Right hindlimb (tissue), 1 donor: ENCODE results near the gene ZBTB45.
A peak's percentile ranks its signal among the peaks of the same experiment; 100 is the strongest.

Experiments used
- DNase-seq: peaks from one replicate; pipeline ENCODE4 v3.0.0-alpha.2; 2018

ZBTB45 gene

DNA sequence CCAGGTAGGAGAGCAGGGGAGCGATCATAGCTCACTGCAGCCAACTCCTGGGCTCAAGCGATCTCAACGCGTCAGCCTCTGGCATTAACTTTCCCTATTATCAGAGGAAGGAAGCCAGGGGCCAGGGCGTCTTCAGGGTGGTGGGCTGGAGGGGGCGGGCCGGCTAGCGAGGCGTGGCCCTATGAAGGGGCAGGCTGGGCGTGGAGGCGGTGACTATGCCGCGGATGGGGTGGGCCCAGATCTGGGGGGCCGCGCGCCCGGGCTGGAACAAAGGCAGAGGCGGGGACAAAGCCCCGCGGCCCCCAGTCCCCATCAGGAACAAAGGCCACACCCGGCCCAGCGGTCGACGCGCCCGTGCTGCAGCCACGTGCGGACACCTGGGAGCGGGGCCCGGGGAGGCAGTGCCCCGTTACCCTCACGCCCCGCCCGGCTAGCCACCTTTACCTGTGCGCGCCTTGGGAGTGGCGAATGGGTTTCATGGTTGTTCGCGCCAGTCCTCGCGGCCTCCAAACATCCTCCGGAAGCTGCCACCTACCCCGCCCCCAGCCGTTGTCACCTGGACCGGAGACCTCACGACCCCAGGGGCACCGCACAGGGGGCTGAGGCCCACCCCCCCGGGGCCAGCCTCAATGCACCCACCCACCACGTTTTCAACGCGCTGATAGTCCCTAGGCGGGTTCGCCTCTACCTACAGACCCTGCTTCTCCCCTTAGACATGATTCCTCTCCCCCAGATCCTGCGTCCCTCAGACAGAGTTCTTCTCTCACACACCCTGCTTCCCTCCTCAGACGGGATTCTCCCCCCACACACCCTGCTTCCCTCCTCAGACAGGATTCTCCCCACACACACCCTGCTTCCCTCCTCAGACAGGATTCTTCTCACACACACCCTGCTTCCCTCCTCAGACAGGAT, 18.9 kb upstream of the ZBTB45 start:
- DNase-seq, result peak; percentile 77

DNA sequence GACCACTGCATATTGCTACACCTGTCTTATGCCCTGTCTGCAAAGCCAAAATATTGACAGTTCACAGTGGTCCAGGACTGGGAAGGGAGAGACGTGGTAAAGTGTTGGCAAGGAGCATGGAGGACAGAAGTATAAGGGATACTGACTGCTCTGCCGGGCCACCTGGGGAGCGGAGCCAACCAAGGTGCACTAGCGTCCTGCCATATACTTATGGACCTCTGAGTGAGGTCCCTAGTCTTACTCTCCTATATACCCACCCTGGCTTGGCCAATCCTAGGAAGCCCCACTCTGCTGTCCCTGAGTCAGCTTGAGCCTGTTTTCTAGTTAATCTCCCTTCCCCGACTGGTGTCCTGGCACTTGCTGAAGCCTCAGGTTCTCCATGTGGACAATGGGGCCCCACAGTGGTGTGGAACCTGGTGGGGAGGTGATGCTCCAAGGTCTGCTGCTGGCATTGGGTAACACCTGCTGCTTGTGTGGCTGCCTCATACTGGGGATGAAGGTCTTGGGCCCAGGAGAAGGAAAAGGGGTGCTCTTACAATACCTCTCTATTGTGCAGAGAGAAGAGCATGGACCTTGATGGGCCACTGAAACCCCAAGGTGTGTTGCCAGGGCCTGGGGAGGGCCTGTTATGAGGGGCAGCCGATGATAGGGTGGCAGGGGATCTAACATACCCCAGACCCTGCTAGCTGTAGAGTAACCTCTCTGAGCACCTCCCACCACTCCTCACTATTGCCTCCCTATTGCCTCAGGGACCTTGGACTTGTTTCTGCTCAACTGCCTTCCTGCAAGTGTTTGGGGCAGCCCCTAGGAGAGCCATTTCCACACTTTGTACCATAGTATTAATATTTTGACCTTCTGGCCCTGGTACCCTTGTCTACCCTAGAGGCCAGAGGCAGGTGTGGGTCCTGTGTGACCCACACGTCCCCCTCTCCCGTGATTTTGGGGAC, 17.5 kb upstream of the ZBTB45 start:
- no peak for DNase-seq

DNA sequence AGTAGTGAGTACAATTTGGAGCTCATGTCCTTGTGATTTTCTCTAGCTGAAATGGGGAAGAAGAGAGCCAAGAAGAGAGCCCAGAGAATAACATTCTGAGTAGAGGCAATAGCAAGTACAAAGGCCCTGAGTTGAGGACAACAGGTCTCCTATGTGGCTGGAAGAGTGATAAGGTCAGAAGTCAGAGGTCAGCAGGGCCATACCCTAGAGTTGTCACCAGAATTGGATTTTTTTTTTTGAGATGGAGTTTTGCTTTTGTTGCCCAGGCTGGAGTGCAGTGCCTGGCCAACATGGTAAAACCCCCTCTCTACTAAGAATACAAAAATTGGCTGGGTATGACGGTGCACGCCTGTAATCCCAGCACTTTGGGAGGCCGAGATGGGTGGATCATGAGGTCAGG, 16.2 kb upstream of the ZBTB45 start:
- no peak for DNase-seq

DNA sequence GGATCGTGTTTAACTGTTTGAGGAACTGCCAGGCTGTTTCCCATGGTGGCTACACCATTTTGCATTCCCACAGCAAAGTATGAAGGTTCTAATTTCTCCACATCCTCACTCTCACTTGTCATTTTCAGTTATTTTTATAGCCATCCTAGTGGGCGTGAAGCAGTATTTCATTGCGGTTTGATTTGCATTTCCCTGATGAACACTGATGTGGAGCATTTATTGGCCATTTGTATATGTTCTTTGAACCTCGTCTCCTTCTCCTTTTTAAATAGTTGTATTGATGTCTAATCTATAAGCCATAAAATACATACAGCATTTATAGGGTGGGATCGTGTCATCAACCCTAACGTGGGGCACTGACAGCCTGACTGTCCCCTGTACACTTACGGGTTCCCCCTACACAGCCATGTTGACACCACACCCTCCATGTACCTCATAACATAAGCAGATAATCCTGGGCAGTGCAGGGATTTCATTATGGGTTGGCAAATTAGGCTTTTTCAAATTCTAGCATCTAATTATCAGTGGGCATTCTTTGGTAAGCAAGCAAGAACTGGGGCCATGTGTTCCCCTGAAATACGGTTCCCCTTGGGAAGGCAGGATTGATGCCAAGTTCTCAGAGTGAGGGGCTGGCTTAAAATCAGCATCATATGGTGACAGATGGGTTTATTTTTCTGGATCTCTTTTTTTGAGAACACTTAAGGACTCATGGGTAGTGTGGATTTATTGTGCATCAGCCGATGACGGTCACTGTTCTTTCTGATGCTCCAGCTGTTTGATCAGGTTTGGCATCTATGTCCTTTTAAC, 11.6 kb upstream of the ZBTB45 start:
- DNase-seq, result no peak

DNA sequence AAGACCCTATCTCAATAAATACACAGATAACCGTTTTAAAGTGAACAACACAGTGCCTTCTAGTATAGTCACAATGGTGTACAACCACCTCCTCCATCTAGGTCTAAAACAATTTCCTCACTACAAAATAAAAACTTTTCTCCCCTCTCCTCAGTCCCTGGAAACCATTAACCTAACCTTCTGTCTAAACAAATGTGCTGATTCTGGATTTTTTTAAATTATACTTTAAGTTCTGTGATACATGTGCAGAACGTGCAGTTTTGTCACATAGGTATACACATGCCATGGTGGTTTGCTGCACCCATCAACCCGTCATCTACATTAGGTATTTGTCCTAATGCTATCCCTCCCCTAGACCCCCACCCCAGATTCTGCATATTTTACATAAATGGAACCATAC, 9.8 kb upstream of the ZBTB45 start:
- DNase-seq, result no peak

DNA sequence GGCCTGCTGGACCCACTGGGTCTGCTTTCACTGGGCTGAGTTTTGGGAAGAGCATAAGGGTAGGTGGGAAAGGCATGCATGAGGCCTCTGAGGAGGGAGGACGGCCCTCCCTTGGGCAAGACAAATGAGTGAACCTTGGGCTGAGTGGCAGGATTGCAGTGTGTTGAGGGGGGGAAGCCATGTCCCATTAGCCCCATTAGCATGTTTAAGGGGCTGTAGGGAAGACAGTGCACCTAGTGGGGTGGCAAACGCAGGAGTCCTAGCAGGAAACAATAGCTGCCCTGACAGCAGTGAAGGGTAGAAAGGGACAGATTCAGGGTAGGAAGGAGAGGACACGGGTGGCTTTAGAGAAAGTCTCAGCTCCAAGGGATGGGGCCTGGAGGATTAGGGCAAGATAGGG, 3.1 kb upstream of the ZBTB45 start:
- DNase-seq, result no peak

DNA sequence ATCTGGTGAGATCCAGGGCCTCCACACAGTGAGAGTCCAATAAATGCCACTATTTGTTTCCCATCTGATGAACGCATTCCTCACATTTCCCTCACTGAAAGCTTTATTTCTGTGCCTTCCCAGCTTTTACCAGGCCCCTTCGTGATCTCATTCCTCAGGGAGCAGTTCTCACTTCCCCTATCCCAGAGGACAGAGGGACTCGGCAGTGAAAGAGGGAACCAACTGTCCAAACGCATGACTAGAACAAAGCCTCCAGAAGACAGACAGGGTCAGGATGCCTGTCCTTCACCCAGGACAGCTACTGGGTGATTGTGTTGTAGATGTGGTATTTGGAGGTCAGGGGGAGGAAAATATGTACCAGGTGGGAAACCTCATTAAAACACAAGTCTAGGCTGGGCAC, 2.0 kb upstream of the ZBTB45 start:
- DNase-seq, result no peak

DNA sequence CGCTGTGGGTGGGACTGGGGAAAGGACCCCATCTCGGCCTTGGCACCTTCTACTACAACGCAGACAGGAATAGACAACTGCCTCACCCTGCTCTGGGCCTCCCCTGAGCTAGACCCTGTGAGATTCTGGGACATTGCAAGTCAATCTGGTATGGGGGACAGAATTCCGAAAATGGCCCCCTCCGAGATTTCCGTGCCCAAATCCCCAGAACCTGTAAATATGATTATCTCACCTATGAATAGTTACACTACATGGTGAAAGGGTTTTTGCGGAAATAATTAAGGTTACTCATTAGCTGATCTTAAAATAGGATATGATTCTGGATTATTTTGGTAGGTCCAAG, 618 bp upstream of the ZBTB45 start:
- no peak for DNase-seq

DNA sequence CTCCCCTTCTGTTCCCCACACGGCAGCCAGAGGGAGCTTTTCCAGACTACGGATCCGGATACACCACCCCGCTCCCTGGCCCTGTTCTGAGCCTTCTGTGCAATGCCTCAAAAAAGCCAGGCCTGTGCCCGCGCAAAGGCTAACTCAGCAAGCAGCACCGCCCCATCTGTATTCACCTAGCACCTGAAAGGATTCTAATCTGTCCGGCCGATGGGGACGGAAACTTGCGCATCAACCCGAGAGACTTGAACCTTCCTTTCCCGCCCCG, 589 bp downstream of the ZBTB45 start:
- peak; percentile 83 for DNase-seq

DNA sequence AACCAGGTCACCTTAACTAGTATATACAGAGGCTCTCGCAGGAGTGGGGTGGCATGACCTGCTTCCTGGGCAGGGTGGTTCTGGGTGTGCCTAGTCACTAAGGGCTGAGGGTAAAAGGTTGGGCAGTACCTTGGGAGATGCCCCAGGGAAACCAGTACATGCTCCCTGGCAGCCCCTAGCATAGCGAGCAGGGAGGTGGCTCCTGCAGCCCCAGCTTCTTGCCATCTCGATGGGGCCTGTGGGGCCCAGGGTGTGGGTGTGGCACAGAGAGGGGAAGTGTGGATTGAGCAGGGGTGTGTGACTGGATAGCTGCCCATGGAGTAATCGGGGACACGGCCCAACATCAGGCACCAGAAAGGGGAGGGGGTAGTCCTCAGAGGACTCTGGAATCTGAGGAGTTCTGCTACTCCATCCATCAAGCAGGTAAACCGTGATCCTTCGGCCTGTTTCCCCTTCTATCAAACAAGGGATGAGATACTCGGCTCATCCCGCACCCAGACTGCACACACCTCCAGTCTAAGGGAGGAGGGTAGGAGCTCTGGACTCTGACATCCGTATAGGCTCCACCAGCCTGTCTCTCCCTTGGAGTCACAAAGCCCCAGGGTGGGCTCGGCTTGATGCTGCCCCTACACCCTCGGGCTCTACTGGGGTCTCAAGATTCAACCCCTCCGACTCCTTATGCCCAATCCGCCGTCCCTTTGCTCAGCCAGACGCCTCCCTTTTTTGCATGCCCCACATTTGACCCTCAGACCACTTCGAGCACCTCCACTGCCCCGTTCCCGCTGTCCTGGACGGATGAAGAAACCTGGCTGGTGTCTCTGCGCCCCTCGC, 1.1 kb downstream of the ZBTB45 start:
- no peak for DNase-seq

DNA sequence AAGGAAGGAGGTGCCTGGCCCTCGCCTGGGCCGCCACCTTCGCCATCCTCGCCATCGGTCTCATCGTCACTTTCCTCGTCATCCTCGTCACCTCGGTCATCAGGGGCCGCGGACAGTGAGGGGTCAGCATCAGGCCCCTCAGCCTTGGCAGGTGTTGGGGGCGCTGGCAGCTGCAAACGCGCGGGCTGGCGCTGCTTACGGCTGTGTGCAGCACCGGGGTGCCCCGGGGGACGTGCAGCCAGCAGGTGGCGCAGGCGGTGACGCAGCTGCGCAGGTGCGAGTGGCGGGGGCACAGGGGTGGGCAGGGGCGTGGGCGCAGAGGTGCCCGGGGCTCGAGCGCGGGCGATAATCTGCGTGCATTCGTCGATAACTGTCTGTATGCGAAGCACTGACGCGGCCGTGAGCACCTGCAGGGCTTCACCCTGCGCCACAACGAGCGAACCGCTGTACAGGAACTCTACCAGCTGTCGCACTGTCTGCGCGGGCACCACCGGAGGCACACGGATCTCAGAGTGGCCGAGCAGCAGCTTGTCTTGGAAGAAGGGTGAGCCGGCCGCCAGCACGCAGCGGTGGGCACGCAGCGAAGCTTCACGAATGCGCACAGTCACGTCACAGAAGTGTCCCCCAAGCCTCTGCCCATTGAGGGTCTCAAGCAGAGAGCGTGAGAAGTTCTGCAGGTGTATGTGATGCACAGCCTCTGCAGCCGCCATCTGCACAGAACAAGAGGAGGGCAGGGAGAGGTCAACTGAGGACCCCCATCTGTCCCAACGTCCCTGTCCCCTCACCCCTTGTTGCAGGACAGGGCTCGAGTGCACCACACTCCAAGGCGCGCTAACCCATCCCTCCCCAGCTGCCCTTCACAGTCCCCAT, 2.4 kb downstream of the ZBTB45 start:
- no peak for DNase-seq

DNA sequence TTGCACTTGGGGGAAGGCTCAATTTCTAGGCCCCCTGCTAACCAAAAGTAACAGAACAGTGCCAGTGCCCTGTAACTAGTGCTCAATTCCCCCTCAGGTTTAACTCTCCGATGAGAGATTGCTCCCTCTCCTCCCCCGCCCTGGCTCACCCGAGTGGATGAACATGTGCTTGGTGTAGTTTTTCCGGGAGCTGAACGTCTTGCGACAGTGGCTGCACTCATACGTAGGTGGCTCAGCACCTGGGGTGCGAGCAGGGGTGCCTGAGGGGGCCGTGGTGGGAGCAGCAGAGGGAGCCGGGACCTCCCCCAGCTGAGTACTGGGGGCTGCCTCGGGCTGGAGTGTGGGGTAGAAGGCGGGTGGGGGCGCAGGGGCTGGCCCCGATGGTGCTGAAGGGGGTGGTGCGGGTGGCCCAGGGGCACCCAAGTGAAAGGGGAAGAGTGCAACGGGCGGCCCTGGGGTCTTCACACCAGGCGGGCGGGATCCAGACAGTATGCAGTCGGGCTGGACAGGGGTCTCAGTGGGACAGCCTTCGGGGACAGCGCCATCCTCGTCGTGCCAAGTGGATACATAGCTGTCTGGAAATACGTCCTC, 3.3 kb downstream of the ZBTB45 start:
- DNase-seq, result no peak

DNA sequence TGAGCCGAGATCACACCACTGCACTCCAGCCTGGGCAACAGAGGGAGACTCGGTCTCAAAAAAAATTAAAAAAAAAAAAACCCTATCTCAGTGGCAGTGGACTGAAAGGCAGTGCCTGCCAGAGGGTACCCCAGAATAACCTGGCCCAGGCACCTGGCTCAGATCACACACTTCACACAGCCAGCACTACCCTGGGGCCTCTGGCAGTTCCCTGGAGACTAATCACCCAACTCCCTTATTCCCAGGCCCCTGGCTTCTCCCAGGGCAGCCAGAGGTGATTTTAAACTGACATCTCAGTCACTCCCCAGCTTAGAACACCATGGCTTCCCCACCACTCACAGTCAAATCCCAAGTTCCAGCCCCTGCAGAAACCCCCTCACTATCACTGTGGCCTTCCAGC, 4.4 kb downstream of the ZBTB45 start:
- DNase-seq, result no peak

DNA sequence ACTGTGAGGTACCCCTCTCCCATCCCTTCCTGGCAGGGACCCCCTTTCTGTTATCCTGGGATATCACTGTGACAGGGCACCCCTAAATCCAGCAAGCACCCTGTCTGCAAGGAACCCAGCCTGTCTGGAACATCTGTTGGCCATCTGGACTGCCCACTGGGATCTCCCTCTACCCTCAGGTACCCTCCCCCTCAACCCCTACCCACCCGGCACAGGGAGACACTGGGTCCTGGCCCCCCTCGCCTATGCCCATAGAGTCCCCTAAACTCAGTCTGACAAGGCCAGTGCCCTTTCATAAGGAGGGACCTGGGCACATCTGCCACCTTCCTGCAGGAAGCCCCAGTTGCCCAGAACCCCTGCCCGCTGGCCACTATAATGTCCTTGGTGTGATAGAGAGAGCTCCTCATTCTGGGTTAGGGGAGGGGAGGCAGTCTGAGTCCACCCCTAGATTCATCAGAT, 5.0 kb downstream of the ZBTB45 start:
- no peak for DNase-seq

DNA sequence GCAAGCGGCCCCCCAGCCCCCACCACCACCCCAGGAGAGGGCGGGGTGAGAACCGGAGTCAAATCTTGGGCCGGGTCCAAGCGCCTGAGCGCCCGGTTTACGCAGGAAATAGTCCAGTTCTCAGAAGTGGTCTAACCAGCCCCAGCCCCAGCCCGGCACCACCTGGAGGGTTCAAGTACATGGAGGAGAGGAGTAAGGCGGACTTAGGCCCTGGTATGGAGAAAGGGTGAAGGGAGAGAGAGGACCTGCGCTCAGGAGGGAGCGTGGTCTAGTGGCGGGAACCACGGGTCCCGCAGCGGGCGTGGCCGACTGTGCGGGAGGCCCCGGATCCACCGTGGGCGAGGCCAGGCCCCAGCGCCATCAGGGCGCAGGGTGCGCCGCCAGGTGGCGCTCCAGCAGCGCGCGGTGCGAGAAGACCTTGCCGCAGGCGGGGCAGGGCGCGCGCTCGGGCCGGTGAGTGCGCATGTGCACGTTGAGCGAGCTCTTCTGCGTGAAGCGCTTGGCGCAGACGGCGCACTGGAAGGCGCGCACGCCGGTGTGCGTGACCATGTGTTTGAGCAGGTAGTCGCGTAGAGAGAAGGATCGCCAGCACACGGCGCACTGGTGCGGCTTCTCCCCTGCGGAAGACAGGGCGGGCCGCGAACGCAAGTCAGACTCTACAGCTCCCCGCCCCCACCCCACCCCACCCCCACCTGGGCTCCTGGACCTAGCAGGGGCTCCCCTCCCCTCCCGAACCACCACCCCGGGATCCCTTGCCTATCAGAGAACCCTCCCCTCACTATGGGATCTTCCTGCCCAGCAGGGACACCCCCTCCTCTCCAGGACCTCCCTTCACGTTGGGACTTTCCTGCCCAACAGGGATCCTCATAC, 5.7 kb downstream of the ZBTB45 start:
- peak; percentile 90 for DNase-seq

DNA sequence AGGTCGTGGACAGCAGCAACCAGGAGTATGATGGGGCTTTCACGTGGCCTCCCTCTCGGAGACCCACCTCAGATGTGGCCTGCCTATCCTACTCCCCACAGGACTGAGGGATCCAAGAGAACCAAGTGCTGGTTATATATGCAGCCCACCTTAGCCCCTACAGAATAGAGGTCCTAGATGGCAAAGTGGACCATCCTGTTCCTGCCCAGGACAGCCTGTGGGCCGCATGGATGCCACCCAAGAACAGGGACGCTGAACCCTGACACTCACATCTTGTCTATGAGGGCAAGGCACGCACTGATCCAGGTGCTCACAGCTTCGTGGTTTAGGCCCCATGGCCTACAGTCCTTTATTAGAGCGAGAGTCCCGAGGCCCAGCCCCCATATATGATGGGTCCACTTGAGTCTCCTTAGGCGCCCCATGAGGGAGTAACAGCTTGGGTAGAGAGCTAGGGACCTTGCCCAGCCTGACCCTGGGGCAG, 6.4 kb downstream of the ZBTB45 start:
- DNase-seq, result no peak

DNA sequence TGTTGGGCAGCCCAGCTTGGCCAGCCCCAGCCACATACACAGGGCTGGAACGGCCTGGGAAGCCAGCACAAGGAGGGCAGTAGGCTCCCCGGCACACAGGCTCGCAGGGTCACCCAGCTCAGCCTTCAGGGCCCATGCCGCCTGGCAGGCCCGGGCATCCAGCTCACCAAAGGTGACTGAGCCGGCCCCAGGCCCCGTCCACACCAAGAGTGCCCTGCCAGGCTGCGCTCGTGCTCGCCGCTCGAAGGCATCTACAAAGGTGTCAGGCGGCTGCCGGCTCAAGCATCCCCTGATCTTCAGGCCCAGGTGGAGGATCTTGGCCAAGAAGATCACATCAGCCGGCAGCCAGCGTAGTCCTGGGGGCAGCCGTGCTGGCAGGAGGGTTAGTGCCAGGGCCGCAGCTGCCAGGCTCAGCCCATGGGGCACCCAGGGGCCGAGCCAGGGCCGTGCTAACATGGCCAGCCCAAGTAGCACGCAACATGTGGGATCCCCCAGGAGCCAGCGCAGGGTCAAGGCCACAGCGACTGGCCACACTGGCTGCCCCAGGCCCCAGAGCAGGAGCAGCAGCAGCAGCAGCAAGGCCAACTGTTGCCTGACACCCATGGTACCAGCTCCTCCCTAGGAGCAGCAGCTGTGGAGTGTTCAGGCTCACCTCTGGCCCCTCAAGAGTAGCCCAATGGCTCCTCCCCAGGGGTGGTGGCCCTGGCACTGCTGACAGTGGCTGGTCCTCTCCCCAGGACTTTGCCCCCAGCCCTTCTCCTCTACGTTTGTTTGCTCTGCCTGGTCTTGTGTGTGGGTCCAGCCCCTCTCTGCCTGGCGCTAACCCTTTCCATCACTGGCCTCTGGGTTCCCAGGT, 8.0 kb downstream of the ZBTB45 start, which contains the start of gene SLC27A5:
Gene SLC27A5, minus strand, starts transcription at position 640 of the 856 bp plus-strand sequence. Its CDS starts 37 bp downstream, at position 603.
- DNase-seq, result no peak

DNA sequence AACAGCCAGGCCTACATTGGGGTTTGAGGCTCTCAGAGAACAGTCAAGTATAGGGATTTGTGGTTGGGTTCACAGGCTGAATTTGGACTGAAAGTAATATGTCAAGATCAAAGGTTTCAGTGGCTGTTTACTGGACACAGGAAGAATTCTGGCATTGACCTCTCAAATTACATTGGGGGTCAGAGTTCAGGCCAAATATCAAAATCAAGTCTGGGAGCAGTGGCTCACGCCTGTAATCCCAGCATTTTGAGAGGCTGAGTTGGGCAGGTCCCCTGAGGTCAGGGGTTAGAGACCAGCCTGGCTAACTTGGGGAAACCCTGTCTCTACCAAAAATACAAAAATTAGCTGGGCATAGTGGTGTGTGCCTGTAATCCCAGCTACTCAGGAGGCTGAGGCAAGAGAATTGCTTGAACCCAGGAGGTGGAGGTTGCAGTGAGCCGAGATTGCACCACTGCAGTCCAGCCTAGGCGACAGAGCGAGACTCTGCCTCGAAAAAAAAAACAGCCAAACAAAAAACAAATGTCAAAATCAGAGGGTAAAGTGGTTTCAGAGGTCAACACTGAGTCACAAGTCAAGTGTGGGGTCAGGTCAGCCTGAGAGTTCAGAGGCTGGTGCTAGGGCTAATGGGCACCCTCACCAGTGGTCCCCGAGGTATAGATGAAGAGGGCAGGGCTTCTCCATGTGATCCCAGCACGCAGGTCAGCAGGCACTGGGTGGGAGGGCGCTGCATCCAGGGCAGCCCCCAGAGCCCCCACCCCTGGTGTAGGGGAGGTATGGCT, 9.3 kb downstream of the ZBTB45 start:
- DNase-seq, result no peak
